Neural progenitor cell (in vitro differentiated cells): ENCODE results near the gene MYBBP1A.

Source experiments
- EZH2phosphoT487 ChIP-seq: fragments of 200-600 bp; sonication (generic); IDR thresholded peaks from 2 replicates; pipeline ENCODE4 v1.6.1; 2017; ENCODE audit warnings: antibody characterized with exemption
- TF ChIP-seq, protein P1 (sequence below): fragments of 200-600 bp; sonication (generic); IDR thresholded peaks from 2 replicates; pipeline ENCODE4 v1.5.1; 2017; ENCODE audit warnings: antibody characterized with exemption, mild to moderate bottlenecking

DNA sequence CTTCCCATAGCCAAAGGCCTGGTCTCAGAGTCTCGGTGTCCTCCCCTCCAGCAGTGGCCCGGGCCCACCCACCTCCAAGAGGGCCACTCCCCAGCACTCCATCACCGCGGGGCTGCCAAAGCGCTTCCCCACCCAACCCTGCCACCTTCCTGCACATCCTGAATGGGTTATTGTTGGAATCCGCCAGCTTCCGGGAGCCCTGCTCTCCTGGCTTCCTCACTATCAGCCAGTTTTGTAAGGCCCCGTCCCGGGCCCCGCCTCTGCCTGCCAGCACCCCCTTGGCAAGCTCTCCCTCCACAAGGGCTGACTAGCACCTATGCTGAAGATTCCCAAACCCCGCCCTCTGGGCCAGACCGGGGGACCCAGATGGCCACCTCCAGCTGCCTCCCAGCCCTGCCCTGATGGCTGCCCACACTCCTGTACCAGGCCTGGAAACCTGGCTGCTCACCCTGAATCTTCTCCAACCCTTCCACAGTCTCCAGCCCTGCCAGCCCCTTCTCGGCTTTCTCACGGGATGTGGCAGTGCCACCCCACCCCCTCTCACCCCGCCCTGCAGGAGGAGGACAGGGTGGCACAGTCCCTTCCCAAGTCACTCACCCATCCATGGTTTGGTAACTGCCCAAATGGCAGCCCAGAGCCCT is 14.4 kb downstream of the MYBBP1A start:
- TF ChIP-seq, protein P1, sequence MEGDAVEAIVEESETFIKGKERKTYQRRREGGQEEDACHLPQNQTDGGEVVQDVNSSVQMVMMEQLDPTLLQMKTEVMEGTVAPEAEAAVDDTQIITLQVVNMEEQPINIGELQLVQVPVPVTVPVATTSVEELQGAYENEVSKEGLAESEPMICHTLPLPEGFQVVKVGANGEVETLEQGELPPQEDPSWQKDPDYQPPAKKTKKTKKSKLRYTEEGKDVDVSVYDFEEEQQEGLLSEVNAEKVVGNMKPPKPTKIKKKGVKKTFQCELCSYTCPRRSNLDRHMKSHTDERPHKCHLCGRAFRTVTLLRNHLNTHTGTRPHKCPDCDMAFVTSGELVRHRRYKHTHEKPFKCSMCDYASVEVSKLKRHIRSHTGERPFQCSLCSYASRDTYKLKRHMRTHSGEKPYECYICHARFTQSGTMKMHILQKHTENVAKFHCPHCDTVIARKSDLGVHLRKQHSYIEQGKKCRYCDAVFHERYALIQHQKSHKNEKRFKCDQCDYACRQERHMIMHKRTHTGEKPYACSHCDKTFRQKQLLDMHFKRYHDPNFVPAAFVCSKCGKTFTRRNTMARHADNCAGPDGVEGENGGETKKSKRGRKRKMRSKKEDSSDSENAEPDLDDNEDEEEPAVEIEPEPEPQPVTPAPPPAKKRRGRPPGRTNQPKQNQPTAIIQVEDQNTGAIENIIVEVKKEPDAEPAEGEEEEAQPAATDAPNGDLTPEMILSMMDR = no peak
- TF ChIP-seq EZH2phosphoT487 = no peak
